ENCODE data around the gene NUP155.

GRCh38 chr5:37412515-37412914 lies 41.6 kb upstream of the NUP155 start:
- TF ChIP-seq CTCF (IDR thresholded peaks at IDR 0.05) (no peak), POLR2A (IDR thresholded peaks at IDR 0.05) (no peak)
